NCI-H1436 (cell line): ENCODE results near the gene ALPL.

Experiments
- DNase-seq: peaks from one replicate; lab custom pipeline; 2025; lab: John Stamatoyannopoulos, UW

Gene ALPL

DNA sequence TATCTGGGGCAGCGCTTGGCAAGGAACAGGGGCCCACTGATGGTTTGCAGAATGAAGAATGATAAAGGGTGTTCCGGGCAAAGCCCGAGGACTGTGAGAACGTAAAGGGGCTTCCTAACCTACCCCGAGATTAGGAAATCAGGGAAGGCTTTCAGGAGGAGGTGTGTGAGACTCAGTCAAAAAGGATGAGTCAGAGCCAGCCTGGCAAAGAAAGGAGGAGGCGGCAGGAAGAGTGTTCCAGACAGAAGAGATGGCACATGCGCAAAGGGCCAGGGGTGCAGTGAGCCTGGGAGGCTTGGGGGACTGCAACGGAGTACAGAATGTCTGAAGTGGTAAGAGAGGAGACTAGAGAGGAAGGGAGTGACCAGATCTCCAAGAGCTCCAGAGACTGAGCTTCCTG lies 89.7 kb downstream of the ALPL start:
- DNase-seq, result no peak

DNA sequence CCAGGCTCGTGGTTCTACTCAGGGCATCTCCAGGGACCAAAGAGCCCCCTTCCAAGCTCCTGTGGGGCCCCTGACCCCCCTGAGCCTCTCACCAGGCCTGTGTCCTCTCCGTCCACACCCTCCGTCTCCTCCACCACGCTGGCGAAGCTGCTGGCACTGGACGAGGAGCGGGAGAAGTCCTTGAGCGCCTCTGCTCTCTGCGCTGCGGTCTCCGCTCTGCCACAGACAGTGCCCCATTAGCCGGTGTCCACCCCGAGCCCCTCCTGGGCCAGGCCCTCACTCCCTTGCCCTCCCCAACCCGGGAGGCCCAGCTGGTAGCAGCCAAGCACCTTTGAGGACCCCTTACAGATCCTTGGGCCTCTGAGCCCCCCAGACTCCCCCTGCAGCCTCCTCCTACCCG lies 90.2 kb downstream of the ALPL start:
- no peak for DNase-seq

DNA sequence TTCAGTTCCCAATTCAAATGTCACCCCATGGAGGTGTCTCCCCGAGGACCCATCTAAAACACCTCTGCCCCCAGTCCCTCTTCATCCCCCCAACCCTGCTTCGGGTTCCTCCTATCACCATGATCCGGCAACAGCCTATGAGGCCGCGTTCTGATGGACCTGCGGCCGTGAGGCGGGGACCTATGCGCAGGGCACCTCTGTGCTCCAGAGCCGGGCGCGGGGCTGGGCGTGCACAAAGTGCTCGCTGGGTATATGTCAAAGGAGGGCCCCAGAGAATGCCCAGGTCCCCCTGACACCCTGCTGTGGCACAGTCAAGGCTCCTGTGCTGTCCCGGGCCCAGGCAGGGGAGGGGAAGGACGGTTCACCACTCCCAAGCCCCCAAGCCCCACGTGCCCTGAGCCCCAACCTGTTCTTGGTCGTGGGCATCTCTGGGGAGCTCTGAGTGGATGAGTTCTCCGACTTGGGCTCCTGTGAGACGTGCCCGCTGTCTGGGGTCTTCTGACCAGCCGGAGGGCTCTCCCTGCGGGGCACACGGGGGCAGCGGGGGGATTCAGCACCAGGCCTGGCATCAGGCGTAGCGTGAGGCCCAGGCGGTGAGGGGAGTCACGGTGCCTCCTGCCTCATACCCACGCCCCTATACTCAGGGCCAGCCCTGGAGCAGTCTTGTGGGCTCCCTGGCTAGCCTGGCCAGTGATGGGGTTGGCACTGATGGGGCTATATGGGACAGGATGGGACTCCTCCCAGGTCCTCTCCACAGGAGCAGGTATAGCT lies 92.2 kb downstream of the ALPL start:
- DNase-seq, result no peak

DNA sequence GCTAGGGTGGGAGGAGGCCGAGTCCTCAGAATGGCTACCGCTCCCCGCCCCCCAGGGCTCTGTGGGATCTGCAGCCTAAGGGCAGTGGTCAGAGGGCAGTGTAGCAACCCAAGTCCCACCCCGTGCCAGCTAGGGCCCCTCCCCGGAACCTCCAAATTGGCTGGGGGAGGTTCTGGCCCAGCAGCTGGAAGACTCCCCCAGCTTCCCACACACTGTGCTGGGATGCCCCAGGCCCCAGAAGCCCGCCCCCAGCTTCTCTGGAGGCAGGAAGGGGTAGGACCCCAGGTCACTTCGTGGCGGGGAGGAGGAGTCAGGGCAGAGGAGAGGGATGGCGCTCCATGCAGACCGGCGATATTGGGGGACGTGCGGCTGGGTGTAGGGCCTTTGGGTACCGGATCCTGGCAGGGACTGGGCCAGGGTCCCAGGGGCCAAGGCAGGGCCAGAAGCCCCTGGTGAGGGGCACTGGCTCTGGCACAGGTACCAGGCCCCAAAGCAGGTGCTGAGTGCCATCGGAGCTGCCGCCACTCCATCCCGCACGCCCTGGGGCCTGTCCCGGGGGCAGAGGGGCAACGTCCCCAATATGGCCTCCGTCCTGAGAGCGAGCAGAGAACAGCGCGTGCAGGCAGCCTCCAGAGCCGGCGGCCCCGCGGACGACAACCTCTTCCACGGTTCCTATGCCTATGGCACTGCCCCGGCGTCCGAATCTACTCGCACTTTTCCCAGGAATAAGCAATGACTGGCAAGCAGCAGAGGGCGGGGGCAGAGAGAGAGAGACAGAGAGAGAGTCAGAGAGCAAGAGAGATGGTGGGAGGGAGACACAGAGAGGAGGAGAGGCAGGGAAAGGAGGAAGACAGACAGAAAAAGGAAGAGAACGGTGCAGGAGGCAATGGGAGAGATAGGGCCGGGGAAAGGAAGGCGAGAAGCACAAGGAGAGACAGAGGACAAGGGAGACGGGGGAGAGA lies 94.2 kb downstream of the ALPL start:
- DNase-seq, result no peak

DNA sequence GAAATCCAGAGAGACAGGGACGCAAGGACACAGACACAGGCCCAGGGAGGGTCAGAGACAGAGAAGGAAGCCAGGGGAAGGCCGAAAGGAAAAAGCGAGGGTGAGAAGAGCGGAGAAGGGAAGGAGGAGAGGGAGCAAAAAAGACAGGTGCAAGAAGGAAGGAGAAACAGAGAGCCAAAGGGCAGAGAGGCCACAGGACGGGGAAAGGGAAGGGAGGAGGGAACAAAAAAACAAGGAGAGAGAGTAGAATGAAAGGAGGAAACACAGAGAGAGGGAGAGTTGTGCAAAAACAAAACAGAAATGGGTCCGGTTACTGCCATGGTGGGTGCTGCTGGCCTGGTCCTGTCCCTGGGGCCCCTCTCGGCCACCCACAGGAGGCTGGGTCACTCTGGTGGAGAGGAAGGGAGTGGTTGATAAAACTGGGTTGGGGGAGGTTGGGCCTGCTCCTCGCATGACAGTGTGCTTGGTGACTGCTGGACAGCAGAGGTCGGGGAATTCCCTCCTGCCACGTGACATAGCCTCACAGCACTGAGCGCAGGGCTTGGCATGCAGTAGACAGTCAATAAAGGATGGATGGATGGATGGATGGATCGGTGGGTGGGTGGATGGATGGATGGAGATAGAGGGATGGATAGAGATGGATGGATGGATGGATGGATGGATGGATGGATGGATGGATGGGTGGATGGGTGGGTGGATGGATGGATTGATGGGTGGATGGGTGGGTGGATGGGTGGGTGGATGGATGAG lies 95.2 kb downstream of the ALPL start:
- DNase-seq, result no peak

DNA sequence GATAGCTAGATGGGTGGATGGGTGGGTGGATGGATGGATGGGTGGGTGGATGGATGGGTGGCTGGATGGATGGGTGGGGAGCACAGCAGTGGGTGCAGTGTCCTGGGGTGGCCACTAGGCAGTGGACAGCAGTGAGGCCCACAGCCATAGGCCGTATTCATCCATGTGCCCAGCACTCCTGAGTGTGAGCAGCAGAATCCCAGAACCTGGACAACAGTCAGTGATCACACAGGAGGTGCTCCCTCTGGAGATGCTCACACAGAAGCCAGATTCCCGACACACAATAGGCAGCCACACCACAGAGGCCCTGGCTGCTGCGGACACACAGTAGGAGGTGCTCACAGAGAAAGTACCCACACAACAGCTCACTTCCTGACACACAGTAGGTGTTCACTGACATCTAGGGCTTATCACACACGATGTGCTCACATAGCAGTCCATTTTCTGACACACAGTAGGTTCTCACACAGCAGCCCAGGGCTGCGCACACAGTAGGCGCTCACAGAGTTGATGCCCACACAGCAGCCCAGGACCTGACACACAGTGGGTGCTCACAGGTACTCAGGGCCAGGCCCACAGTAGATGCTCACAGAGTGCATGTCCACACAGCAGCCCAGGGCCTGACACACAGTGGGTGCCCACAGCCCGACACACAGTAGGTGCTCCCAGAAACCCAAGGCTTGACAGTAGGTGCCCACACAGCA lies 95.9 kb downstream of the ALPL start:
- DNase-seq, result no peak

DNA sequence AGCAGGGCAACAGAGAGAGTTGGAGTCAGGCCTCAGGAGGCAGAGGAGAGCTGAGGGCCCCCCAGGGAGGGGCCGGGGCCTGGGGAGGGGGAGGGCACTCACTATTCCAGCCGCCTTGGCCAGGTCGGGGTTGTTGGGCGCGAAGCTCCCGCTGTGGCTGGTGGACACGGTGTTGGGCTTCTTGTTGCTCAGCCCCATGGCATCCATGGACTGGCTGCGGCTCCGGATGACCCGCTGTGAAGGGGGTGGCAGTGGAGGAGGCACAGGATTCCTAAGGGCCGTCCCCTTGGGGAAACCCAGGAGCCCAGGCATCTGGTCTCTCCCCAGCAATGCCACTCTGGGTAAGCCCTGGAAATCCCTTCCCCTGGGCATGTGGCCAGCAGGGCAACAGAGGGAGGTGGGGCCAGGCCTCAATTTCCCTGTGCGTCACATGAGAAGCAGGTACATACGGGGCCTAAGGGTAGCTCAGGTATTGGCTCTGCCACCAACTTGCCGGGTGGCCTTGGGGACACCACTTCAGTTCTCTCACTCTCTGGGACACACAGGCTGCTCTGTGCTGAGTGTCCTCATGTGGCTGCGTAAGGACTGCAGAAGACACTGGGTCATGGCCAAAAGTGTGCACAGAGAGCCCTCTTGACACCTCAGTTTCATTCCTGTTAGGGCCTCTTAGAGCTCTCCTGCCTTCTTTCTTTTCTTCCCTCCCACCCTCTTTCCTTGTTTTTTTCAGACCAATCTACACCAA lies 96.9 kb downstream of the ALPL start:
- no peak for DNase-seq

DNA sequence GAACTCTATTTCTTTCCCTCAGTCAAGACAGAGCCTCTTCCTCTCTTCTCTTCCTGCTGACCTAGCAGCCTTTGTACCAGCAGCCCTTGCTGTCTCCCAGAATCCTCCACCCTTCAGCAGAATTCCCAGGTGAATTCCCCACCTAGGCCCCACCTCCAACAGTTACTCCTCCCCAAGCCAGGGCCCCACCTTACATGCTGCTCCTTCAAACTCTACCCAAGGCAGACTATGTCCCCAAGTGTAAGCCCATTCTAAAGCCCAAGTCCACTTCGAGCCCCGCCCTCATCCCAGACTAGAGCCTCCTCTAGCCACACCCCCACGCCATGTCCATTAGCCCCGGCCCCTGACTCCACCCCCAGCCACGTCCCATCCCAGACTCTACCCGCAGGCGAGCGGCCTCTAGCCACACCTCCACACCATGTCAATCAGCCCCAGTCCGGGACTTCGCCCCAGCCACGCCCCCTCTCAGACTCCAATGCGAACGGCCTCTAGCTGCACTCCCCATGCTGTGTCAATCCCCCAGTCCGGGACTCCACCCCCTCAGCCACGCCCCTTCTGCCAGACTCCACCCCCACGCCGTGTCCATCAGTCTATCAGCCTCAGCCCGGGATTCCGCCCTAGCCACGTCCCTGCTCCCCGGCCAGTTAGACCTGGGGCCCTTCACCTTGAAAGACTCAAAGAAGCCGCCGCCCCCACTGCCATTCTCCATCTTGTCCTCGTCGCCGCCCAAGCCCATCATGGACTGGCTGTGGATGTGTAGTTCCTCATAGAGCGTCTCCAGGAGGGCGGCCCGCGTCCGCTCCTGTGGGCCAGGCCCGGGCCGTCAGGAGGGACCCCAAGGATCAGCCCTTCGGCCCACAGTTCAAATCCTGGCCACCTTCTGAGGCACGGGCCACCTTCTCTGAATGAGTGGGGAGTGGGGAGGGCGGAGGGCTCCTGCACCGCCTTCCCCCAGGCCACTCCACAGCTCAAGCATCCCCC lies 98.6 kb downstream of the ALPL start:
- DNase-seq, result no peak

DNA sequence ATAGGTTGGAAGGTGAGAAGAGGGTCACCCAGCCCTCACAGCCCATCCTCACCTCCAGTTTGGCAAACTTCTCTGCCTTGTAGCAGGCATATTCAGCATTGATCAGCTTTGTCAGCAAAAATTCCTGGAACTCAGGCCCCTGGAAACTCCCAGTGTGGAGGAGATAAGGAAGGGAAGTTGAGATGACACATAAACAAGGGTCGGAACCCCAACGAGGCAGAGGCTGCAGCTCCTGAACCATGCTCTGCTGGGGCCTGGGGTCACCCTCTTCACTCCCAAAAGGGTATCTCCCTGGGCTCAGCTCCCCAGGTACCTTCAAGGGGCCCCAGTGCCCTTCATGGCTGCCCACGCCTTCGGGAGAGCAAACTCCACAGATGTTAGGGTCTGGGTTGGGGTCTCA lies 99.6 kb downstream of the ALPL start:
- DNase-seq, result no peak

DNA sequence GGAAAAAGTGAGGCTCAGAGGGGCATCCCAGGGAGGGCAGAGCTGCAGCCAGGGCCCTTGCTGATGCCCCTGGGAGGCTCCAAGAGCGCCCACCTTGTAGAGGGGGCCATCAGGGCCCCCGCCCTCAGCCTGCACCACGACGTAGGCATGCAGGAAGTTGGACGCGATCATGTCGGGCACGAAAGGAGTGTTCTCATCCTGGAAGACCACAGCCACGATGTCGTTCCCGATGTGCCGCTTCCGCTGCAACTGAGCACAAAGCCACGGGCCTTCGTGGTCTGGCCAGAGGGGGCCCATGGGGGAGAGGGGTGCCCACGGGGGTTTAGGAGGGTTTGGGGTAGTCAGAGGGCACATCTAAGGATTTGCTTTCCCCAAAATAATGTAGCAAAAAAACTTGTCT lies 100.8 kb downstream of the ALPL start:
- DNase-seq, result no peak

DNA sequence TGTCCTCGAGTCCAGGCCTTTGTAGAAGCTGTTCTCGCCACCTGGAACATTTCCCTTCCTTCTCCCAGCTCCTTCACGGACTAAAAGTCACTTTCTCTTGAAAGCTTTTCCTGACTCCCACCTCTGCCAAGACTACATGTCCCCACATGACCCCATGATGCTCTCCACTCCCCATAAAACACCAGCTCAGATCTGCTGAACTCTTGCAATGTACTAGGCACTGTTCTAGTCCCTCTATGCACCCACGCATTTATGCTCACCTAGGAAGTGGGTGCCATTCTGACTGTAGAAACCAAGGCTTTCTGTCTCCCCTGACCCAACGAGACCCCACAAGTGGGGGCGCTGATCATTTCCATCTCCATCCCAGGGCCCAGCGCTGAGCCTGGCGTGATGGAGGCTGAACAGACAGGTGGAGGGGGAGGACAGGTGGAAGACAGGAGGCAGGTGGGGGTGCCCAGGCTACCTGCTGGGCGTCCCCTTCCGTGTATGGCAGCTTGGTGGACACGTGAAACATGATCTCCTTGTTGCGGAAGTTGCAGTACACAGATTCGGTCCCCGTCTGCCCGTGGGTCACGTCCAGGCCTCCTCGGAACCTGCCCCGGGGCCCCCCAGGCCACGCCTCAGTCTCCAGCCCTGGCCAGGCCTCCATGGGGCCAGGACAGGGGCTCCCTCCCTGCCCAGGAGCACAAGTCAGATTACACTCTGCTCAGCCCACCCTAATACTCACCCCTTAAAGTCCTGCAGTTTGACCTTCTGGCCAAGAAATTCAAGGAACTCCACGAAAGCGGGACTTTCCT lies 102.0 kb downstream of the ALPL start:
- no peak for DNase-seq

DNA sequence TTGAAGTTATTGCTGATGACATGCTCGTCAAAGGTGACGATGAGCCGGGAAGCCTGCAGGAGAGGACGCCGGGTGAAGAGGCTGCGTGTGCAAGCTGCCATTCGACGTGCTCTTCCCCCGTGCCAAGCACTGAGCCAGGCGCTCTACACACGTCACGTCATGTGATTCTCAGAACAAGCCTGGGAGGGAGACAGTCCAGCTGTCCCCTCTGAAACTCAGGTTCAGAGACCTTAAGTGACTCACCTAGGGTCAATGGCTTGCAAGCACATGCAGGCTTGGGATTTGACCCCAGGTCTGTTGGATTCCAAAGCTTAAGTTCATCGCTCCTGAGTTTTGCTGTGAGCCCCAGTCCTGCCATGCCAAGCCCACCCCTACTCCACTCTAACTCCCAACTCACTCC lies 102.8 kb downstream of the ALPL start:
- no peak for DNase-seq

DNA sequence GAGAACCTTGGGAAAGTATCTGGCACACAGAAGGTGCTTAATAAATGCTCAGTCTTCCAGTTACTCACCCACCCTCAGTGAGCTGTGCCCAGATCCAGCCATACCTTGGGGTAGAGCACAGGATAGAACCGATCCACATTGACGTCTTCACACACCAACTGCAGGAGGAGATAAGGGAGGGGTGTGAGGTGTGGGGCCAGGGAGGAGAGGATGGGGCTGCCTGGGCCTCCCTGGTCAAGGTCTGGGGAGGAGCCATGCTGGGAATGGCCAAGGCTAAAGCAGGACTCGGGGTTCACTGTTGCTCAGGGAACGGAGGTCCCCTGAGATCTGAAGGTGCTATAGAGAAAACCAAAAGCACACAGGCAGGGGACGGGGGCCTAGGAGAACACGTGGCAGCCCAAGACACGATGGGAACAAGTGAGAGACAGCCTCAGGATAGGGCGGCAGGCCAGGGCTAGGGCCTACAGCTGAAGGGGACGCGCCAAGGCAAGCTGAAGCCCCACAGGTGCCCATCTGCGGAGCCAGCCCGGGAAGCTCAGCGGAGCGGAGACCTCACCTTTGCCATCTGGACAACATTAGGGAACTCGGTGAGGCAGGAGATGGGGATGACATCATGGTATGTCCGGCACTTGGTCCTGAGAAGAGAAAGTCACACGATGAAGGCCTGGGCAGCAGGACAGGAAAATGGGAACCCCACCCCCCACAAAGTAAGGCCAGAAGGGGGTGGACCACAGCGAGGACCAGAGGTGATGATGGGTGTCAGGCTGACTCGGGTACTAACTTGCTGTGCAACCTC lies 104.0 kb downstream of the ALPL start:
- DNase-seq, result no peak

DNA sequence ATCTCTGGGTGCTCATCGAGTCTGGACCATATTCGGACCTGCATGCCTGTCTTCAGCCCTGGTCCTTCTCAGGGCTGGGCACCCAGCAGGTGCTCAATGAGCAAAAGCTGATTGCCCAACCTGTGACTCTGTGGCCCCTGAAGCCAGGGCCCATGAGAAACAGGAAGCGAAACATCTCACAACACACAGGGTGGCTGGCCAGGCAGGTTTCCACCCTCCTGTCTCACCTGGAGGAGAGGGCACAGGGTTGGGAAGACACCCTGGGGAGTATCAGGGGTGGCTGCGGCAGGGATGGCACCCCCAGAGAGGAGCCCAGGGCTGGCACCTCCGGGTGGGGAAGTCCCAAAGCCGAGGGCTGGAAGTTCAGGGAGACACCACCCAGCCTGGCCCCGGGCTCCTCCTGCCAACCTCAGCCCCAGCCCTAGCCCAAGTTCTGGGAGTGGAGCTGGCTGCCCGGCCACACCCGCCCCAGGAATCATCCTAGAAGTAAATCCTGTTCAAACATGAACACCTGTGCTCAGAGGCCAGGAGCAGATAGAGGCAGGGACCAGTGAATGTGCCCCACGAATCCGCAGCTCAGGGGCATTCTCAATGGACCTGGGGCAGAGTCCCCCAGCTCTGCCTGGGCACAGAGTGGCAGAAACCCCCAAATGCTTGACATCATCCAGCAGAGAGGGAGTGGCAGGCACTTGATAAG lies 105.3 kb downstream of the ALPL start:
- DNase-seq, result no peak

DNA sequence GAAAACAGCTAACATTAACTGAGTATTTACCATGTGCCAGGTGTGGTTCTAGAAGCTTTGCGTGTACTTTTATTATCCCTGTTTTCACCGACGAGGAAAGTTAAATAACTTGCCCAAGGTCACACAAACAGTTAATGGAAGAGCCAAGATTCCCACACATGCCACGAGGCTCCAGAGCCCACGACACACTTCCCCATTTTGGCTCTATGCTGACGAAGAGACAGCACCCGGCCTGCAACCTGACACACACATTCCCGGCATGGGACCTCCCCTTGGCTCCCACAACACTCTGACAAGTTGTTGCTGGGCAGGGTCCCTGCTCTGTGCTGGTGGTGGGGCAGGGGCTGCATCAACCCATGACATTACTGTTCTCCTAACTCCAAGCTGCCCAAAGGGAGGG lies 107.1 kb downstream of the ALPL start:
- no peak for DNase-seq

DNA sequence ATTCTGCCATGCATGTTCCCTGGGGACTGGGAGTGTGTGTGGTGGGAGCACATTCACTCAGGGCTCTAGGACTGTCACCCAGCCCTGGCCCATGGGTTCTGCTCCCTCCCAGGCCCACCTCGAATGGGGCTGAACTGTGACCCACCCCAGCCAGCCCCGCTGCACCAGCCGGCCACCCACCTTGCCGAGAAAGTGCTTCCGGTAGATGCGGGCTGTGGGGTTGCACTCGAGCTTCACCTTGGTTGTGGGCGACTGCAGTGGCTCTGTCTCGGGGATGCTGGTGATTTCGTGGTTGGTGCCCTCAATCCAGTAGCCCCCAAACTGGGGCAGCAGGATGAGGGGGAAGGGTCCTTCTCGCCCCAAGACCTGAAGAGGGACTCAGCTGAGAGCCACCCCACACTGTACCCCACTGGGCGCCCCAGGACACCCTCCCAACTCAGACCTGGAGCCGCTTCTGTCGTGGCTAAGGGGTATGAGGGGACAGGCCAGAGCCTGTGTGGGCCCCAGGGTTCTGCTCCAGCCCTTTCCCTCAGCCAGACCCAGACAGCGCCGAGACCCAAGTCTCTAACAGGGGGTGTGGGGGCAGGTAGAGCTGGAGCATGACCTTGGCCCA lies 108.0 kb downstream of the ALPL start:
- DNase-seq, result no peak

DNA sequence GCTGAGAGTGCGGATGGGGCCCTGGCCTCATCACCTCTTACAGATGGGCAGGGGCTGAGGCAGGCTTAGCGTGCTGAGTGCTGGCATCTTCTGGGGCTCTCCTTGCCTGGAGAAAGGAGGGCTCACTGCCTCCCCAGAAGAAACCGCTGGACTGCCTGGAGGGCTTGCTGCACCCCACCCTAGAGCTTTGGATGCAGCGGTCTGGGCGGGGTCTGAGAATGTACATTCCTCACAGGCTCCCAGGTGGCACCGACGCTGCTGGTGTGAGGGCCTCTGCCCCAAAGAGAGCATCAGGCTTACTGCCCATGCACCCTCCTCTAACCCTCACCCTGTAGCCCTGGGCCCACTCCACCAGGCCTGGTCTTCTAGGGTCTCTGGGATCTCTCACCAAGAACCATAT lies 108.8 kb downstream of the ALPL start:
- DNase-seq, result no peak
